ENCODE results near the gene SNX32. TPM values are rescaled to one million over a fixed set of nuclear protein-coding genes. Genes with fewer than 3 reads are reported as not detected.

SNX32 gene
- total and polyA plus RNA-seq, 2 of the 13 experiments (the other 11 are each of a cell fraction or from before 2014, with no cell fraction given): 0.09 to 0.34 TPM

DNA sequence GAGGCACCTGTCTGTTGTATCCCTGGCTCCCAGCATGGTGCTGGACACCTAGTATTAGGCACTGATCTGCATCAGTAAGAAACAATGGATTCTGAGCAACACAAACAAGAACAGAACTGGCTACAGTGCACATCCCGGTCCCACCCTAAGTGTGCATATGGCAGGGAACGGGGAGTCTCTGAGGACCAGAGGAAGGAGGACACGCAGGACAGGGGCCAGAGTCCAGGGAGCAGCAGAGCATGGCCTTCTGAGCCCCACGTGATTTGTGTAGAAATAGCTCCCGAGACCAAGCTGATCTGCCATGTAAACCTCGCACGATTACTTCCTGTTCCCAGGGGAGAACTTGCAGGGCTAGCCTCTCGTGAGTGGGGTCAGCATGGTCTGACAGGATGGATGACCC lies 12.7 kb upstream of the SNX32 start (continued):
- TF ChIP-seq, protein P1, sequence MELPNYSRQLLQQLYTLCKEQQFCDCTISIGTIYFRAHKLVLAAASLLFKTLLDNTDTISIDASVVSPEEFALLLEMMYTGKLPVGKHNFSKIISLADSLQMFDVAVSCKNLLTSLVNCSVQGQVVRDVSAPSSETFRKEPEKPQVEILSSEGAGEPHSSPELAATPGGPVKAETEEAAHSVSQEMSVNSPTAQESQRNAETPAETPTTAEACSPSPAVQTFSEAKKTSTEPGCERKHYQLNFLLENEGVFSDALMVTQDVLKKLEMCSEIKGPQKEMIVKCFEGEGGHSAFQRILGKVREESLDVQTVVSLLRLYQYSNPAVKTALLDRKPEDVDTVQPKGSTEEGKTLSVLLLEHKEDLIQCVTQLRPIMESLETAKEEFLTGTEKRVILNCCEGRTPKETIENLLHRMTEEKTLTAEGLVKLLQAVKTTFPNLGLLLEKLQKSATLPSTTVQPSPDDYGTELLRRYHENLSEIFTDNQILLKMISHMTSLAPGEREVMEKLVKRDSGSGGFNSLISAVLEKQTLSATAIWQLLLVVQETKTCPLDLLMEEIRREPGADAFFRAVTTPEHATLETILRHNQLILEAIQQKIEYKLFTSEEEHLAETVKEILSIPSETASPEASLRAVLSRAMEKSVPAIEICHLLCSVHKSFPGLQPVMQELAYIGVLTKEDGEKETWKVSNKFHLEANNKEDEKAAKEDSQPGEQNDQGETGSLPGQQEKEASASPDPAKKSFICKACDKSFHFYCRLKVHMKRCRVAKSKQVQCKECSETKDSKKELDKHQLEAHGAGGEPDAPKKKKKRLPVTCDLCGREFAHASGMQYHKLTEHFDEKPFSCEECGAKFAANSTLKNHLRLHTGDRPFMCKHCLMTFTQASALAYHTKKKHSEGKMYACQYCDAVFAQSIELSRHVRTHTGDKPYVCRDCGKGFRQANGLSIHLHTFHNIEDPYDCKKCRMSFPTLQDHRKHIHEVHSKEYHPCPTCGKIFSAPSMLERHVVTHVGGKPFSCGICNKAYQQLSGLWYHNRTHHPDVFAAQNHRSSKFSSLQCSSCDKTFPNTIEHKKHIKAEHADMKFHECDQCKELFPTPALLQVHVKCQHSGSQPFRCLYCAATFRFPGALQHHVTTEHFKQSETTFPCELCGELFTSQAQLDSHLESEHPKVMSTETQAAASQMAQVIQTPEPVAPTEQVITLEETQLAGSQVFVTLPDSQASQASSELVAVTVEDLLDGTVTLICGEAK (IDR thresholded peaks at IDR 0.05): no peak
- TF ChIP-seq, protein P1 (CRISPR knock-in tag; IDR thresholded peaks at IDR 0.05): no peak
- no peak for TF ChIP-seq HES4 (CRISPR knock-in tag; IDR thresholded peaks at IDR 0.05; ENCODE audit: borderline replicate concordance)
- TF ChIP-seq HDAC6 (IDR thresholded peaks at IDR 0.05; ENCODE audit: low read depth, low read length): no peak
- TF ChIP-seq ATM (IDR thresholded peaks at IDR 0.05; ENCODE audit: borderline replicate concordance): no peak
- no peak for TF ChIP-seq NFE2 (CRISPR knock-in tag; IDR thresholded peaks at IDR 0.05)
- no peak; the same call in 1 of the 2 replicates for TF ChIP-seq FOSL1 (CRISPR knock-in tag; IDR thresholded peaks at IDR 0.05; ENCODE audit: borderline replicate concordance)
- no peak for TF ChIP-seq PITX1 (CRISPR knock-in tag; IDR thresholded peaks at IDR 0.05)
- no peak for TF ChIP-seq ZBTB42 (CRISPR knock-in tag; IDR thresholded peaks at IDR 0.05)
- TF ChIP-seq, protein P2, sequence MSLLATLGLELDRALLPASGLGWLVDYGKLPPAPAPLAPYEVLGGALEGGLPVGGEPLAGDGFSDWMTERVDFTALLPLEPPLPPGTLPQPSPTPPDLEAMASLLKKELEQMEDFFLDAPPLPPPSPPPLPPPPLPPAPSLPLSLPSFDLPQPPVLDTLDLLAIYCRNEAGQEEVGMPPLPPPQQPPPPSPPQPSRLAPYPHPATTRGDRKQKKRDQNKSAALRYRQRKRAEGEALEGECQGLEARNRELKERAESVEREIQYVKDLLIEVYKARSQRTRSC (CRISPR knock-in tag; IDR thresholded peaks at IDR 0.05; ENCODE audit: low read depth): no peak
- no peak for TF ChIP-seq ZNF331 (CRISPR knock-in tag; IDR thresholded peaks at IDR 0.05)
- no peak for TF ChIP-seq ONECUT2 (CRISPR knock-in tag; IDR thresholded peaks at IDR 0.05)
- no peak for TF ChIP-seq NONO (IDR thresholded peaks at IDR 0.05)
- TF ChIP-seq NONO (CRISPR knock-in tag; conservative IDR thresholded peaks at IDR 0.05): no peak
- no peak for TF ChIP-seq NR2C2 (CRISPR knock-in tag; IDR thresholded peaks at IDR 0.05; ENCODE audit: borderline replicate concordance)
- TF ChIP-seq MEIS2 (CRISPR knock-in tag; IDR thresholded peaks at IDR 0.05): no peak
- TF ChIP-seq, protein P3, sequence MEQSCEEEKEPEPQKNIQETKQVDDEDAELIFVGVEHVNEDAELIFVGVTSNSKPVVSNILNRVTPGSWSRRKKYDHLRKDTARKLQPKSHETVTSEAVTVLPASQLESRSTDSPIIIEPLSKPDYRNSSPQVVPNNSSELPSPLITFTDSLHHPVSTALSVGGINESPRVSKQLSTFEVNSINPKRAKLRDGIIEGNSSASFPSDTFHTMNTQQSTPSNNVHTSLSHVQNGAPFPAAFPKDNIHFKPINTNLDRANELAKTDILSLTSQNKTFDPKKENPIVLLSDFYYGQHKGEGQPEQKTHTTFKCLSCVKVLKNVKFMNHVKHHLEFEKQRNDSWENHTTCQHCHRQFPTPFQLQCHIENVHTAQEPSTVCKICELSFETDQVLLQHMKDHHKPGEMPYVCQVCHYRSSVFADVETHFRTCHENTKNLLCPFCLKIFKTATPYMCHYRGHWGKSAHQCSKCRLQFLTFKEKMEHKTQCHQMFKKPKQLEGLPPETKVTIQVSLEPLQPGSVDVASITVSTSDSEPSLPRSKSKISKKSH (CRISPR knock-in tag; IDR thresholded peaks at IDR 0.05; ENCODE audit: borderline replicate concordance): no peak
- TF ChIP-seq ZNF562 (CRISPR knock-in tag; IDR thresholded peaks at IDR 0.05; ENCODE audit: borderline replicate concordance): no peak
